Cerebellar nuclear complex (tissue), 1 donor: ENCODE results near the gene SEC61A1.

ENCODE experiments used
- DNase-seq, 2 experiments: peaks; one replicate each; lab custom pipeline; 2025; lab: John Stamatoyannopoulos, UW

Gene SEC61A1

DNA sequence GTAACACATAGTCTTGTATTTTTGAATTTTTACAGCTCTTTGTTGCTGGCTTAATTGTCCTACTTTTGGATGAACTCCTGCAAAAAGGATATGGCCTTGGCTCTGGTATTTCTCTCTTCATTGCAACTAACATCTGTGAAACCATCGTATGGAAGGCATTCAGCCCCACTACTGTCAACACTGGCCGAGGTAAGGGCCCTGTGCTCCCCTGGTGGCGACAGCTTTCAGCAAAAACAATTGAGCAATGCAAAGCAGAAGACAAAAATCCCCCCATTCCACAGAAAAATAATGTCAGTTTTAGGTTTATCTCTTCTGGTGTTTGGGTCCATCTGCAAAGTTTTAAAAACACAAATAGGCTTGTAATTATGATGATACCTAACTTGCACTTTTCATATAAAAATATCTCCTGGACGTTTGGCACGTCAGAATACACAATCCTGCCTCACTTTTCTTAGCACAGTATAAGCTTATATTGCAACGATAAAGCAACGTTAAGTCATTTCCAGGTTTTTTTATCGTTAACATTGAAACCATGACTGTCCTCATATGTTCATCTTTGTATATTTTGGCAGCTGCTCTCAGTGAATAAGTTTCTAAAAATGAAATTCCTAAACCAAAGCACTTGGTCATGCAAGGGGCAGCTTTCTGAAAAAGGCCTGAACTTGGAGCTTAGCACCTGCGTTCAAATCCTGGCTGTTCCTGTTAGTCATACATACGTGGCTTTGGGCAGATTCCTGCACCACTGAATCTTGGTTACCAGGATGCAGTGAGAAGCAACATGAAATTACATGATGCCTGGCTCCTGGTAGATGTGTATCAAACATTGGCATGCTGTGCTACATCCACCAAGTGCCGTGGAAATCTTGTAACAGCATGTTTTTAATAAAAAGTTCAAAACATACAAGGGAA, 8.5 kb downstream of the SEC61A1 start:
- no peak for DNase-seq

DNA sequence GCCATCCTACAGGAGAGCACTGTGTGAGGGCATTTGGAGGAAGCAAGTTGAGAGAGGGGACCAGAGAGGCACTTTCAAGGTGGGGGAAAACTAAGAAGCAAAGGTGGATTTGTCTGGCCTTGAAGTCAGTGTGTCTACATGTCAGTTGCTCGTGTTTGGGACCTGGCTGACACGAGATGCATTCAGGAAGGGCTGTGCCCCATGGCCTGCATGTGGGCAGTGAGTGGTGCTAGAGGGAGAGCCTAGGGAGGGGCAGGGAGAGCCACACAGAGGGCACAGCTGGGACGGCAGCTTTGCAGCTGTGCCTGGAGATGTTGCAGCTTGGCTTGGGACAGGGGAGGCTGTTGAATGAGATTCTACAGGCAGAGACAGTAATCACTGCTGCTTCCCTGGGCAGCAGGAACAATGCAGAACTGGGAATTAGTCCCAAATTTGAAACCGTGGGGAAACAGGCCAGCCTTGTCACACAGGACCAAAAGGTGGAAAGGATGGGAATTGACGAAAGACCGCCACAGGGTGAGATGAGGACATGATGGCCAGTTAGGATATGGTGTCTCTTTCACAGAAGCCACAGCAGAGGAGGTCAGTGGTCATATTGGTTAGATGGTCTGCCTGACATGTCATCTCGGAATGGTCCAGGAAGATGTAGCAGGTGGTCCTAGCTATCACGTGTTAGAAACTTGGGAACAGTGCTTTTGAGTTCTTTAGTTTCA, 10.0 kb downstream of the SEC61A1 start:
- no peak for DNase-seq

- DNase-seq, result no peak
Measured at GRCh38 chr3:128063865-128064264, 11.6 kb downstream of the SEC61A1 start.

DNA sequence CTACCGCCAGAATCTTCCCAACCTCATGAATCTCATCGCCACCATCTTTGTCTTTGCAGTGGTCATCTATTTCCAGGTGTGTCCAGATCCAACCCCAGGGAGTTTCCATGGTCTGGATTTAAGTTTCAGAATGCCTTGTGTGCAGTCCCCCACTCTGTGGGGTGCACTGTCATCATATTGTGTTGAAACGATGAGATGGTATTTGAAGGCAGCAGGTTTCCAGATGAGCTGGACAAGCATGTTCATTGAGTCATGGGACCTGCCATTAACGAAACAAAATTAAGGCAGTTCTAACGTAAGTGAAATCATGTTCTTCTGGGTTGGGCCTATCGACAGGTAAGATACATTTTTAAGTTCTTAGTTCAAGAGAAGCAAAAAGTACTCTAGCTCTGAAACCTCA, 12.7 kb downstream of the SEC61A1 start:
- no peak for DNase-seq

- DNase-seq, result no peak
Measured at GRCh38 chr3:128066114-128066513, 13.9 kb downstream of the SEC61A1 start.

- DNase-seq, result no peak
Measured at GRCh38 chr3:128066676-128067075, 14.4 kb downstream of the SEC61A1 start.

GRCh38 chr3:128067489-128067888, 15.3 kb downstream of the SEC61A1 start:
- no peak for DNase-seq

DNA sequence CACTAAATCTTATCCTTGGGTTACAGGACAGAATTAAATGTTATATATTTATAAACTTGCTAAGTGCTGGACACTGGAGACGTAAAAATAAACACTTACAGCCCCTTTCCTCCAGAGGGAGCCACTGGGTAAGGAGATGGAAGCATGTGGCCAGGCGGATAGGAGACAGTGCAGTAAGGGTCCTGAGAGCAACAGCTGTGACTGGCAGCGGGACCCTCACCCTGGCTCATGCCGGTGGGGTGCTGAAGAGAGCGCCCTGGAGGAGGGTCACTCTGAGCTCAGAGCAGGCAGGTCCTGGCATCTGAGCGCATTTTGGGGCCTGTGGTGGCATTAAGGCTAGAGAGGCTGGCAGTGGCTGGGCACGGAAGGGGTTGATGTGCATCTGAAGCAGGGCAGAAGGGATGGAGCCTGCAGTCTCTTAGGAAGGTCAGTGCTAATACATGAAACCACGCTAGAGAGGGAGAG, 16.0 kb downstream of the SEC61A1 start:
- no peak for DNase-seq

DNA sequence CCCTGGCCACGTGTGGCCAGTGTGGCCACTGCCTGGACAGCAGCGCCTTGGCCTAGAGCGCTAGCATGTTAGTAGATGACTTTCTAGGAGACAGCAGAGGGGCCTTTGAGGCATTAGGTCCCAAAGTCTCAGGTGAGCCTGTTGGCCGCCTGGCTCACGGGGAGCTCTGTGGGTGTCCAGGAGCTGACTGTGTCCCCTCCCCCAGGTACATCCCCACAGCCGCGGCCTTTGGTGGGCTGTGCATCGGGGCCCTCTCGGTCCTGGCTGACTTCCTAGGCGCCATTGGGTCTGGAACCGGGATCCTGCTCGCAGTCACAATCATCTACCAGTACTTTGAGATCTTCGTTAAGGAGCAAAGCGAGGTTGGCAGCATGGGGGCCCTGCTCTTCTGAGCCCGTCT, 17.0 kb downstream of the SEC61A1 start:
- DNase-seq, result no peak

GRCh38 chr3:128070898-128071591, 18.8 kb downstream of the SEC61A1 start:
- no peak for DNase-seq

DNA sequence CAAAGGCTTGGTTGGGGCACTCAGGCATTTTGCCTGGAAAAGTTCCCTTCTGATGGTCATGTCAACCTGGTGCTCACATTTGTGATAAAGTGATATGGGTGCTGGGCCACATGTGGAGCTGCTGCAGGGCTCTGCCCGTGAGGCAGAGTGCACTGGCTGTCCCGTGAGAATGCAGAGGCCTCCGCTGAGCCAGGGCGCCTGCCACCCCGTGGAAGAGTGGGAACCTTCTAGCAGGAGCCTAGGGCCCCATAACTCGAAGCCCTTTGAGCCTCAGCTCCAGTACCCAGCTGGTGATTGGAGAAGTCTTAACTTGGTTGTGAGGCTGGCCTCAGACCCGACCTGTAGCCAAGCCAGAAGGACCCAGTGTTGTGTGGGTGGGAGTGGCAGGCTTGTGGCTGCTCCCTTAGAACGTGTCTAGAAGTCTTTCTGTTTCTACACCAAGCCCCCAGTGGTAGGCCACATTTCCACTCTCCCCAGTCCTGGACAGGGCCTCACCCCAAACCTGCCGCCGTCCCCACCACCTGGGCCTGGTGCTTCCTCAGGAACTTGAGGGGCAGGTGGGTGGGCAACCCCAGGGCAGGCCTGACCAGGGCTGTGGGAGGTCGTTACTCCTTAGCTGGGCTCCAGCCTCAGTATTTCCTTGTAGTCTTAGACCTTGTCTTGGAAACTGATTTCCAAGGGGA, 19.7 kb downstream of the SEC61A1 start:
- no peak for DNase-seq

GRCh38 chr3:128072454-128073184, 20.4 kb downstream of the SEC61A1 start:
- no peak for DNase-seq

DNA sequence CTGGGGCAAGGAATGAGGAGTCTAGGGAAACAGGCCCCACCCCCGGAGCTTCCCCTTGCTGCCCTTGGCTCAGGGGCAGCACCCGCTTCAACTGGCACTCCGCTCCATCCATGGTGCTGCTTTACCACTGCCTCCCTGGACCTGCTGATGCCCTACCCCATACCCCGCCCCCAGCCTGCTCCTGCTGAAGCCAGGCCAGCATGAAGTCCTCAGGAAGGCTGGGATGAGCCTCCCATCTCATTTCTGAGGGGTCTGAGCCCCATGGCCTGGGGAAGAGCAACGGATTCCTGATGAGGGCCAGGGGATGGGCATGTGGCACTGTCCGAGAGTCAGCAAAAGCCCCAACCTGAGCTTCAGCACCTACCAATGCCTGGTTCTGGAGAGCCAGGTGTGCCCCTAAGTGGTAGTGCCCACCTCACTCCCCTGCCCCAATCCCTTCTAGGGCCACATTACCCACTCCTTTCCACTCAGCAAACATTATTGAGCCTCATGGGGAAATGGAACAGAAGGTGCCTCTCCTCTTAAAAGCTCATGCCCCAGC, 21.0 kb downstream of the SEC61A1 start:
- DNase-seq, result no peak

GRCh38 chr3:128073807-128074206, 21.6 kb downstream of the SEC61A1 start:
- DNase-seq, result no peak

- DNase-seq, result no peak
Measured at GRCh38 chr3:128074851-128075521, 22.7 kb downstream of the SEC61A1 start.

DNA sequence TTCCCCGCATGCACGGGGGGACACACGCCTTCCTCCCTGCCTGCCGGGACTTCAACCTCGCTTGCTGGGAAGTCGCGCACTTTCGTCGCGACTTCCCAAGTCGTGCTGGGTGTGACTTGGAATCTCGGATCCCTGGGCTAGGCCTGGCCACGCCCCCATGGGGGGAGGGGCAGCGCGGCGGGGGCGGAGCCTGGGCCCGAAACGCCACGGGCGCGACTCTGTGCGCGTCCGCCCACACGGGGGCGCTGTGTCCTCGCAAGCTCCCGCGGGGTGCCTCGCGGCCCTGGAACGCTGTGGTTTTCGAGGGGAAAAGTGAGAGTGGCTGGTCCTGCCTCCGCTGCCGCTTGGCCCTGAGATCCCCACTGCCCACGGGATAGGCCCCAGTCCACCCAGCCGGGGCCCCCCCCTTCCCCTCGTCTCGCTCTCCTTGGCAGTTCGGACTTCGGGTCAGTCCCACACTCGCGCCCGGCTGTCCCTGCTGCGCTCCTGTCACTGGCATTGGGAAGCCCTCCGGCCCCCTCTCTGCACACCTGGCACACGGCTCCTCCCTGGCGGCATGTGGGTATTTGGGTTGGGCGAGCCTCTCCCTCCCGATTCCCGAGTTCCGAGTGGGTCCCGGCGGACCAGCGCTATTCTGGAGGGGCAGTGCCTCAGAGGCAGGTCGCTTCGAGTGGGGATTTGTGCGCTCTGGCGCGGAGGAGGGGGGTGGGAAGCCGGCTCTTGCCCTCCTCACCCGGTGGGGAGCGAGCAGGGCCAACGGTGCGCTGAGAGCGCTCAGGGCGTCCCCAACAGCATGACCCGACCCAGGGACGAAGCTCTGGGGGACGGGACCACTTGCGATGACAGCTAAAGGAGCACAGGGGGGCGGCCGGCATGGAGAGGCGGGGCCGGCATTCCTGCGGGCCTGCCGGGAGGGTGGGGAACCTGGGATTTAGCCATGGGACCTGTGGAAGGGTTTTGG, 23.6 kb downstream of the SEC61A1 start:
- peak; percentile 50 to 60 for DNase-seq

DNA sequence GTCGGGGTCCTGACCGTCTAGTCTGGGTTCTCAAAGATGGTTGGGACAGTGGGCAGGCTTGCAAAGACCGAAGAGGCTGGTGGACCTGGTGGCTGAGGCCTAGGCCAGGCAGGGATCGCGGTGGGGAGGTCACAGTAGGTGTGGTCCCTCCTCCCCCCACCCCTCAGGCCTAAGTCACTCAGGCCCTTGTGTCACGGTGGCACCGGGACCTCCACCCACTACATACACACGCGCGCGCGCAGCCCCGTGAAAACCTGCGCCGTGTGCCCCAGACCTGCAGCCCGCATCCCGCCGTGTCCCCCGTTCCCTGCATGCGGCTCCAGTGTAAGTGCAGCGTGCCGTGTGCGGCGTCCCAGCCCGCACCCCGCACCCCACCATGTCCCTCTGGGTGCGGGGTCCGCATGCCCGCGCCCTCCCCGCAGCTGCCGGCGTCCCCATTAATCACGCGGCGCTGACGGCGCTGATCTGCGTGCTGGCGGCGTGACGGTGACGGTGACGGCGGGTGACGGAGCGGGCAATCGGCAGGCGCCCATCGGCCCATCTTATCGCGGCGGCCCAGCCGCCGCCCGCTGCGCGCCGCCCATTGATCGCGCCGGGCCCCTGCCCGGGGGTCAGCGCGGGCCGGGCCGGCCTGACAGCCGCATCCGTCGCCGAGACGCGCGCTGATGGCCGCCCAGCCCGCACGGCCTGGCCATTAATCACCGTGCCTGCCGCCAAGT, 24.4 kb downstream of the SEC61A1 start:
- DNase-seq, result no peak

- no peak for DNase-seq
Measured at GRCh38 chr3:128077202-128077624, 25.0 kb downstream of the SEC61A1 start.
